Ovary (tissue), 9 donors: ENCODE data around the gene GRK5. TPM values are rescaled to one million over a fixed set of nuclear protein-coding genes. Genes with fewer than 3 reads are reported as not detected.
A peak's percentile ranks its signal among the peaks of the same experiment; 100 is the strongest.
"Not testable (repeated sequence)": the region's sequence is repeated elsewhere in the genome, so short reads cannot be mapped to it uniquely, and the experiment has no call there.

Experiments
- DNase-seq, 5 donors: peaks; one replicate each; pipeline ENCODE4 v3.0.0-alpha.2; 2019 to 2020
- H3K27ac ChIP-seq, 2 donors: fragments of 200-600 bp; one replicate each; pipeline versions ENCODE4 v1.5.1 to v1.8.0; 2019 to 2022
- H3K27me3 ChIP-seq: fragments of 200-600 bp; one replicate; pipeline ENCODE4 v1.8.0; 2022
- H3K36me3 ChIP-seq: fragments of 200-600 bp; sonication (generic); one replicate; pipeline ENCODE4 v1.5.1; 2019
- H3K4me1 ChIP-seq: one replicate; pipeline ENCODE4 v1.8.1; 2013; ENCODE audit warnings: mild to moderate bottlenecking, moderate library complexity; ENCODE audit not compliant: insufficient read depth
- H3K4me3 ChIP-seq: fragments of 200-600 bp; sonication (generic); one replicate; pipeline ENCODE4 v1.5.1; 2017
- H3K9me3 ChIP-seq, 2 donors: fragments of 200-600 bp in 1 of 2; sonication (generic) in 1 of 2; one replicate each; pipeline versions ENCODE4 v1.5.1 to v1.8.1; 2013 to 2019; ENCODE audit warnings: mild to moderate bottlenecking in 1 of 2, moderate library complexity in 1 of 2
- EP300 ChIP-seq: sonication (generic); formaldehyde crosslinking; IDR thresholded peaks from one replicate; pipeline ENCODE4 v1.6.1; 2017; ENCODE audit warnings: antibody characterized with exemption
- POLR2A ChIP-seq: fragments of 450-650 bp; IDR thresholded peaks from one replicate; pipeline ENCODE4 v1.6.1; 2017; ENCODE audit warnings: antibody characterized with exemption, mild to moderate bottlenecking, moderate library complexity
- WGBS, 3 donors: extraction: QIAGEN DNeasy Blood & Tissue Kit in 1 of 3; methylation state at CpG; one replicate each; pipeline versions ENCODE4 v1.1.5 to v1.1.7; 2013 to 2017; 5-methylcytosine and 5-hydroxymethylcytosine counted together
- intact Hi-C, 4 donors: fragments of 100-400 bp; cut with DNase I; formaldehyde crosslinking; loops; one replicate each; pipeline versions ENCODE4 v1.11.0 to v1.15.1; 2022 to 2023
- polyA plus RNA-seq, 2 donors: library from polyadenylated mRNA; stranded (reverse); fragments of 200-250 nt in 1 of 2; fragments of 350-450 nt in 1 of 2; fragmentation: Illumina TruSeq in 1 of 2; extraction: RNeasy Lipid Tissue Mini Kit (QIAGEN cat#74804) in 1 of 2; gene quantifications; one replicate each; pipeline ENCODE4 v1.2.3, GENCODE V29; 2013 to 2014
- total RNA-seq, 7 donors: library from RNA; depleted of rRNA in 2 of 7; stranded (reverse); fragments of >200 nt in 2 of 7; fragmentation: NEBNext Ultra II Directional in 3 of 7; extraction: Animal tissue kit (Norgen Biotek cat#: 25700) in 3 of 7; gene quantifications; one replicate each; pipeline versions ENCODE4 v1.1.0 to v1.2.4, GENCODE V29; 2016 to 2023
- TF ChIP-seq, protein P1 (sequence below), 3 donors: fragments of 450-650 bp in 2 of 3; fragments of 200-600 bp in 1 of 3; IDR thresholded peaks; one replicate each; pipeline versions ENCODE4 v1.5.1 to v1.8.0; 2016 to 2022; ENCODE audit warnings: antibody characterized with exemption in 3 of 3, mild to moderate bottlenecking in 1 of 3
- donor health status: DM: no; HTN: no; CAD: no; lungs with moderate emphysema.
- donor health status: DM: no; HTN: no; CAD: no.
- donor health status: Bipolar disorder and iron deficiency.
- donor health status: DM: yes; HTN: yes; CAD: no.
- donor health status: DM: no; HTN: no; CAD: no.
- donor health status: DM: yes; HTN: yes; CAD: no.

GRK5 gene
- total and polyA plus RNA-seq, 9 donors: 10.0 to 115 (median 38.2) TPM

DNA sequence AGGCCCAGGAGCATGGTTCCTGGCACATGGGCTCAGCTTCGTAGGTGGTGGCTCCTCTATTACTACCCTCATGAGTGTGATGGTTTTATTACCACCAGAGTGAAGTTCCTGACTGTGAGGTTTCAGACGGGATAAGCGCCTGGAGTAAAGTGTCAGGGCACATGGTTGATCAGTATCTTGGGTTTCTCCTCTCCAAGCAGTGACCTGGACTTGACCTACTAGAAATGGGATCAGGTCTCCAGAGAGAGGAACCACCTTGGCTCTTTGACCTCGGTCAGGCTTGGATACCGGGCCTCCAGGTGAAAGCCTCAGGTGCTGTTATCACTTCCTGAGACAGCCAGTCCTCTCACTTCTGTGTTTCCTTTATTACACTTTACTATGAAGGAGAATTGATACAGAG is 67.7 kb downstream of the GRK5 start:
- intact Hi-C loops: no loop called here
- no peaks in the 10 kb centered on the region for H3K9me3 ChIP-seq
- WGBS, 3 donors: 72 to 81% (median 76%) methylated on average over 5 of the region's 5 CpGs
- peak overlapping the region in 1 of 2 donors; percentile 61 for H3K27ac ChIP-seq
- H3K27me3 ChIP-seq: no peaks in the 10 kb centered on the region
- peaks cover 20% of the 10 kb centered on the region for H3K4me1 ChIP-seq
- peak in 1 of 5 donors; percentile 31 for DNase-seq
- H3K4me3 ChIP-seq: no peak overlapping the region
- TF ChIP-seq EP300 (no peak), POLR2A (peak; percentile 17)
- H3K36me3 ChIP-seq: no peaks in the 10 kb centered on the region

DNA sequence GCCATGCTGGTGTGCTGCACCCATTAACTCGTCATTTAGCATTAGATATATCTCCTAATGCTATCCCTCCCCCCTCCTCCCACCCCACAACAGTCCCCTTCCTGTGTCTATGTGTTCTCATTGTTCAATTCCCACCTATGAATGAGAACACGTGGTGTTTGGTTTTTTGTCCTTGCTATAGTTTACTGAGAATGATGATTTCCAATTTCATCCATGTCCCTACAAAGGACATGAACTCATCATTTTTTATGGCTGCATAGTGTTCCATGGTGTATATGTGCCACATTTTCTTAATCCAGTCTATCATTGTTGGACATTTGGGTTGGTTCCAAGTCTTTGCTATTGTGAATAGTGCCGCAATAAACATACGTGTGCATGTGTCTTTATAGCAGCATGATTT is 68.8 kb downstream of the GRK5 start:
- not testable (repeated sequence) for DNase-seq, H3K4me3 ChIP-seq, H3K36me3 ChIP-seq, H3K9me3 ChIP-seq, H3K27ac ChIP-seq, H3K27me3 ChIP-seq
- 57 to 86% (median 74%) methylated on average over 2 to 4 of the region's 4 CpGs for WGBS, 3 donors
- intact Hi-C loops: loop anchor here in 1 of 4 donors (2.0 kb wide), 1 partner anchor 67 kb away; no protein-coding TSS in a partner anchor
- peaks cover 15% of the 10 kb centered on the region for H3K4me1 ChIP-seq

DNA sequence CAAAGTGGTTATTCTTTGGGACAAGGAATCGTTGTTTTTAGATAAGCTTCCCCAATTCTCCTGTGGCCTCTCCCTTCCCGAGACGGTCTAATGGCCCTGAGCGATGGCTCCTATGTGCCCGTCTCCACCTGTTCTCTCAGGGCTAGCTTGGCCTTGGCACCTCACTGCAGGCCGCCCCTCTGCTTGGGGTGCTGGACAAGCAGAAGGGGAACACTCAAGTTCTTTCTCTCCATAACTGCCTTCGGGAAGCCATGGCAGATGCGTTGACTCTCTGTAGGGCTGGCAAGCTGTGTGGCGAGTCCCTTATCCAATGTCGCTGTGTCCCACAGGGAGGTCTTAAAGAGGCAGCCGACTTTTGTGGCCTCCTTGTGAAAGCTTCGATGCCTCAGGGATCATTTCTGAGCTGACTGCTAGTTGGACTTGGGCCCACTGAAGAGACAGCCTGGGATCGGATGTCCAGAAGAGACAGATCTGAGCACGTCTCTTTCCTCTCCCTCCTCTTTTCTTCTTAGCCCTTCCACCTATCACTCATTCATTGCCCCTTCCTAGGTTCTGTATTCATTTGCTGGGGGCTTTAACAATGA is 70.8 kb downstream of the GRK5 start:
- no peak overlapping the region for H3K27ac ChIP-seq
- DNase-seq: no peak
- no peaks in the 10 kb centered on the region for H3K27me3 ChIP-seq
- no peaks in the 10 kb centered on the region for H3K9me3 ChIP-seq
- H3K36me3 ChIP-seq: no peaks in the 10 kb centered on the region
- TF ChIP-seq POLR2A (no peak), EP300 (no peak)
- TF ChIP-seq, protein P1, sequence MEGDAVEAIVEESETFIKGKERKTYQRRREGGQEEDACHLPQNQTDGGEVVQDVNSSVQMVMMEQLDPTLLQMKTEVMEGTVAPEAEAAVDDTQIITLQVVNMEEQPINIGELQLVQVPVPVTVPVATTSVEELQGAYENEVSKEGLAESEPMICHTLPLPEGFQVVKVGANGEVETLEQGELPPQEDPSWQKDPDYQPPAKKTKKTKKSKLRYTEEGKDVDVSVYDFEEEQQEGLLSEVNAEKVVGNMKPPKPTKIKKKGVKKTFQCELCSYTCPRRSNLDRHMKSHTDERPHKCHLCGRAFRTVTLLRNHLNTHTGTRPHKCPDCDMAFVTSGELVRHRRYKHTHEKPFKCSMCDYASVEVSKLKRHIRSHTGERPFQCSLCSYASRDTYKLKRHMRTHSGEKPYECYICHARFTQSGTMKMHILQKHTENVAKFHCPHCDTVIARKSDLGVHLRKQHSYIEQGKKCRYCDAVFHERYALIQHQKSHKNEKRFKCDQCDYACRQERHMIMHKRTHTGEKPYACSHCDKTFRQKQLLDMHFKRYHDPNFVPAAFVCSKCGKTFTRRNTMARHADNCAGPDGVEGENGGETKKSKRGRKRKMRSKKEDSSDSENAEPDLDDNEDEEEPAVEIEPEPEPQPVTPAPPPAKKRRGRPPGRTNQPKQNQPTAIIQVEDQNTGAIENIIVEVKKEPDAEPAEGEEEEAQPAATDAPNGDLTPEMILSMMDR (IDR thresholded peaks at IDR 0.05): no peak
- intact Hi-C loops: no loop called here
- no peak overlapping the region for H3K4me3 ChIP-seq
- H3K4me1 ChIP-seq: peaks cover 20% of the 10 kb centered on the region
- 81 to 87% (median 81%) methylated on average over 14 of the region's 14 CpGs for WGBS, 3 donors

DNA sequence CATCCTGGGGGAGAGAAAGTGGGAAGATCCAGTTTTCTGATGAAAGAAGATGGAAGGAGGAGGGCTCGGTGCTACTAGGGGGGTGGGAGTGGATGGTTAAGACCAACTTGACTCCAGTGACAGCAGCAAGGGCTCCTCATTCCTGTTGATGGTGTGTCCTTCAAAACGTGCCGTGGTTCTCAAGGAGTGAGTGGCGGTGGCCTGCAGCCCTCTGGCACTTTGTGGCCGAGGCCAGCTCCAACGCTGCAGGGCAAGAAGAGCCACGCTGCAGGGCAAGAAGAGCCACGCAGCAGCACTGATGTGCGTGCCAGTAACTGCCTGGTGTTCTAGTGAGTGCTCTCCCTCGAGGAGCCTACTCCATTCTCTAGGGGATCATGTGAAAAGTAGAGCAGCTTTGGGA is 72.1 kb downstream of the GRK5 start:
- Histone ChIP-seq H3K9me3 (no peaks in the 10 kb centered on the region), H3K36me3 (no peaks in the 10 kb centered on the region), H3K4me3 (no peak overlapping the region), H3K4me1 (peaks cover 28% of the 10 kb centered on the region), H3K27me3 (no peaks in the 10 kb centered on the region), H3K27ac (no peak overlapping the region)
- no peak for DNase-seq
- TF ChIP-seq POLR2A (no peak), EP300 (no peak)
- TF ChIP-seq, protein P1 (IDR thresholded peaks at IDR 0.05): no peak
- 84 to 89% (median 84%) methylated on average over 10 of the region's 10 CpGs for WGBS, 3 donors
- intact Hi-C loops: no loop called here

DNA sequence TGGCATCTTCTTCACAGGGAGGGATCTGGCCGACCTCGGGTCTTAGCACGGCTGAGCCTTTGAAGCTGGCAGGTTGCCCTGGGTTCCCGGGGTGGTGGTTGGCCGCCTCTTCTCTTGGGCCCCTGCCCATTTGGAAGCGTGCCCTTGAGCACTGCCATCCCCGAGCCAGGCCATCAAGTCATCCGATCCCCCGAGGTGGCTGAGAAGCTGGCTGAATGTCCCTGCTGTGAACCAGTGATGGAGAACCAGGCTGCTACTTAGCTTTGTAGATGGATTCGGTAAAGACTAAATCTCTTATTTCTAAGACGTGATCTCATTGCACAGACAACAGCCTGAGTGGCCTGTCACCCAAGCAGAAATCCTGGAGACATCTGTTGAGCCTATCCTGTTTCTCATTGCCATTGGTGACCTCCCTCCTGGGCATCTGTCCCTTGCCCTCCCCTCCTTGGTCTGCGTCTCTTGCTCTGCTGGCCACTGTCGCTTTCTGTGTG is 74.3 kb downstream of the GRK5 start:
- H3K27me3 ChIP-seq: no peaks in the 10 kb centered on the region
- intact Hi-C loops: loop anchor here in 2 of 4 donors (10.0 kb wide), 2 partner anchors 67 to 133 kb away; no protein-coding TSS in a partner anchor
- peaks cover 40% of the 10 kb centered on the region for H3K4me1 ChIP-seq
- peak; percentile 52 to 83 (median 78) for DNase-seq
- no peak overlapping the region for H3K27ac ChIP-seq
- 48 to 59% (median 49%) methylated on average over 13 of the region's 13 CpGs for WGBS, 3 donors
- H3K9me3 ChIP-seq: no peaks in the 10 kb centered on the region
- H3K36me3 ChIP-seq: no peaks in the 10 kb centered on the region
- TF ChIP-seq EP300 (no peak), POLR2A (no peak)
- TF ChIP-seq, protein P1 (IDR thresholded peaks at IDR 0.05): no peak
- H3K4me3 ChIP-seq: no peak overlapping the region
